ENCODE measurements around the gene FADS3.

FADS3 gene

DNA sequence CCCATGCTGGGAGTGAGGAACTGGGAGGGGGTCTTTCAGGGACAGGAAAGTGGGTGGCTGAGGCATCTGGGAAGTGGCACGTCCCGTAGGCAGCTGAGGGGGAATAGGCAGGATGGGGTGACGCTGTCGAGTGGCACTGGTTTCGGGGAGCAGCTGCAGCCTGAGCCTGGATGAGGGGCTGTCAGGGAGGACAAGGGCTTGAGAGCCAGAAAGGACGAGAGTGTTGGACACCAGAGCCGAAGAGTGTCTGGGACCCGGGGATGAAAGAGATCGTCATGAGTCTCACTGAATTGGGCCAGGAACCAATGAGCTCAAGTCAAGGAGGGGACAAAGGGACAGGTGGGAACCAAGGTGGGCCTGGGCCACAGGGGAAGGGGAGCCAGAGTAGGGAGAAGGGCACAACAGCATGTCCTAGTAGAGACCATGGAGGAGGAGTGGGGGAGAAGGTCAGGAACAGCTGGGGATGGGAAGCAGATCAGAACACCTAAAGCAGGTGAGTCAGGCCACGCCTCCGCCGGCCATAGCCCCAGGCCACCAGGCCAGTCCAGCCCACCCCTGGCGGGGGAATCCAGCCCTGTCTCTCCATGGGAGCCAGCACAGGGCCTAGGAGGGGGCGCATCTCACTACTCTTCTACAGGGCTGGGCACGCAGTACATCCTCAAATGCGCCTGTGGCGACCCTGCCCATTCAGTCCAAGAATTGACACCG, 21.8 kb upstream of the FADS3 start:
- DNase-seq, result no peak

DNA sequence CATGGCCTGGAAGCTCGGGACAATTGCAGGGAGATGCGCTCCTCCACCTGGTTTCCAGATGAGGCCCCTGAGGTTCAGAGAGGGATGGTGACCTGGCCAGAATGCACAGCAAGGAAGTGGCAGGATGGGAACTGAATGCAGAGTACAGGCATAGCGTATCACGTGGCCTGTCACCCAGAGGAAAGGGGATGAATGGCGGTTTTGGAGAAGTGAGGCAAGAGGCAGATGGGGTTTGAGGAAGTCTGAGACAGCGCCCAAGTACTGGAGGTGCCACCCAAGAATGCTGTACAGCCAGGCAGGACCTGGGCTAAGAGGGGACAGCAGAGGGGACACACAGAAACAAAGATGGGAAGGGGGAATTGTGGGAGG, 21.2 kb upstream of the FADS3 start:
- DNase-seq, result peak; percentile 83 to 87 (median 85)

DNA sequence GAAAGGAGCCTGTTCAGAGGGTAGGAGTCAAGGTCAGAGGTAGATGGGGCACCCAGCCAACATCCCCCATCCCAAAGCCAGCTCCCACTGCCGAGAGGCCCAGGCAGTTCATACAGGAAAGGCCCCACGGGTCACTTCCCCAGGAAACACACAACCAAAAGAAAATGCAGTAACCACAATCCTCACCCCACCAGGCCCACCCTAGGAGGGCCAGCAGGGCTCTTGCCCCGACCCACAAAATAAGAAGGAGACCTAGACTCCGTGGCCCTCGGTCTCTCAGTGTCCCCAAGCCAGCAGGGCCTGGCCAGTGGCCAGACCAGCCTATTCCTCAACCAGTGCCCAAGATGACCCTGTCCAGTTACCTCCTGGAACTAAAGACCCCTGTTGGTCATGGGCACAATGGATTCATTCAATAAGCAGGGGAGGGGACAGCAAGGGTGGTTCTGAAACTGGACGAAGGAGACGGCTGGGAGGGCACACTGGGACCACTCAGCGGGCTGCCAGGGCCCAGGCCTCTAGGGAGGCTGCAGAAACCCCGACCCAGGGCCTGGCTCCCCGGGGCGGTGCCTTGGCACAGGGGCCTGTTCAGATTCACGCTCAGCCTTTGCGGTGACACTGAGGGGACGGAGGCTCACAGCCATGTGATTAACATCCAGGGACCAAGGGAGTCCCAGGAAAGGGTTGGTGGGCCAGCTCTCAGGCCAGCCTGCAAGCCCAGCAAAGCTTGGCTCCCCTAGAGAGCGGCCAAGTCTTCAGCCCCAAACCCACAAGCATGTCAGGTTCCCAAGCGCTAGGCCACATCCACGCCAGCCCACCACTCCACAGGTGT, 20.6 kb upstream of the FADS3 start:
- DNase-seq, result no peak

DNA sequence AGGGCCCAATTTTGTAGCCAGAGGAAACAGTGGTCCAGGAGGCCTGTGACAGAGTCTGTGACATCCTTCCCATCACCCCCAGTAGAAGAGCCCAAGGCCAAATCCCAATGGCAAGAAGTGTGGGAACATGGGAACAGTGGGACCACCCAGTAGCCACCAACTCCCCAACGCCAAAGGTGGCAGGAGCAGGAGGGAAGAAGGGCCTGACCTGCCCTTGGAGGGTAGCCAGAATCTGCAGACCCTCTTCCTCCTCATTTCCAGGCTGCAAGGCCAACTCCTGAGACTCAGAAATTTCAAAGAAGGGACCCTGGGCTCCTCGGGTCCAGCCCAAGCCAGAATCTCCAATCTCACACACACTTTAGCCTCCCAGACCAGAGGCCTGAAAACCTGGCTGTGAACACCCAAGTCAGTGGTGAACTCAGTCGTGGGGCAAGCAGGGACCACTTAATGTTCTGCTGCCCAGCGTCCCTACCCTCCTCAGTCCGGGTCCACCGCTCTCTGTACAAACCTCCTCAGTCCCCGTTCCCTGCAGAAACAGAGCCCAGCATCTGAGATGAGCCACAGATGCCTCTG, 19.9 kb upstream of the FADS3 start:
- no peak for DNase-seq

DNA sequence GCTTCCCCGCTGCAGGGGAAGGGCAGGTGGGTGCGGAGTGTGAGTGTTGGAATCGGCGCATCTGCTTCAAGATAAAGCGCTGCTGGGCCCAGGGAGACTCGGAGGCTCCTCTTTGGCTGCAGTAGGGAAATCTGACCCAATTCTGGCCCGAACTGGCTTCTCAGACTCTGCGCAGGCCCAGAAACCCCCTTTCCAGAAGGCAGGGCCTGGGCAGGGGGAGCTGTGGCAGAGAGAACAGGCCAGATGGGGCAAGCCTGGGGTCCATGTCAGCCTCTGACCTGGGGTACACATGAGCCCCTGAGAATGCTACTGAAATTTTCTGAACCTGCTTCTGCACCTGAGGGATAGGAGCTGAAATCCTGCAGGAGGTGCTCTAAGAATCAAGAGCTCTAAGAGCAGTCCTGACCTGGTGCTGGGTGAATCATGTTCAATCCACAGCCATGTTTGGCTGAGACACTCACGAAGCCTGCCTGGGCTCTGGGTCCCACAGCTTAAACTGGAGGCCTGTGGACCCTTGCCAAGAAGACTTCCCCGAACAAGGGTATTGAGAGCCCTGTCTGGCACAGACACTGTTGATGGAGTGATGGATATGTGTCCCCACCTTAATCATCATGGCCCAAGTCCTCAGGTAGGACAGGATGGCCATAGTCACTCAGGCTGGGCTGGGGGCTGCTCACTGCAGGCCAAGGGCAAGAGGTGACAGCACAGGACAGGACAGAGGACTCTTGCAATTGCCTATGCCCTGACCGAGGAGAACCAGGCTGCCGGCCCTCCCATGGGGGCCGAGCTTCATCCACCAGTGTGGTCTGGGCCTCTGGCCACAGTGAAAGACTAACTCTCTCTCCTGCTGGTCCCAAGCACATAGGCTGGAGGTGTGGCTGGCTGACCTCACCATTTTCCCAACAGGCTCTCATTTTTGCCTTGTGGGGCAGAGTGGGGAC, 19.1 kb upstream of the FADS3 start:
- no peak for DNase-seq

DNA sequence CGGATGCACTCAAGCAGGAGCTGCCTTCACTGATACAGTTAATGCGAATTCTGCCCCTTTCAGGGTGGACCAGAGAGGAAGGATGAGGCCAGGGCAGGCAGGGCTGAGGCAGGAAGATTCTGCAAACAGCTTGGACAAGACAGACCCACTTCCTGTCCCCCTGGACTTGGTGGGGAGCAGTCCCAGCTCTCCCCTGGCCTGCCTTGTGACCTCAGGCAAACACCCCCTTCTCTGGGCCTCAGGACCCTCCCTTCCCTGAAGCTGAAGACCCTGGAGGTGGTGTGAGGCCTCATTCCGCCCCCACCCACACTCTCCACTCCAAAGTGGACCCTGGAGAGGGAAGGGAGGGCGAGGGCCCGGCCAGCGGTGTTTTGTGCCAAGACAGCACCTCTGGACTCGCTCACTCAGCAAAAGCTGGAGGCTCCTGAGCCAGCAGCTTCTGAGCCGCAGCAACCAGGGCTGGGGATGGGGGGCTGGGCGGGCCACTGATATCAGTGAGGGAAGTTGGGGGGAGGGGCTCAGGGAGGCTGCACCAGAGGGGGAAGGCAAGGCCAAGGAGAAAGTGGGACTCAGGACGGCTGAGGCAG, 17.5 kb upstream of the FADS3 start:
- DNase-seq, result no peak

DNA sequence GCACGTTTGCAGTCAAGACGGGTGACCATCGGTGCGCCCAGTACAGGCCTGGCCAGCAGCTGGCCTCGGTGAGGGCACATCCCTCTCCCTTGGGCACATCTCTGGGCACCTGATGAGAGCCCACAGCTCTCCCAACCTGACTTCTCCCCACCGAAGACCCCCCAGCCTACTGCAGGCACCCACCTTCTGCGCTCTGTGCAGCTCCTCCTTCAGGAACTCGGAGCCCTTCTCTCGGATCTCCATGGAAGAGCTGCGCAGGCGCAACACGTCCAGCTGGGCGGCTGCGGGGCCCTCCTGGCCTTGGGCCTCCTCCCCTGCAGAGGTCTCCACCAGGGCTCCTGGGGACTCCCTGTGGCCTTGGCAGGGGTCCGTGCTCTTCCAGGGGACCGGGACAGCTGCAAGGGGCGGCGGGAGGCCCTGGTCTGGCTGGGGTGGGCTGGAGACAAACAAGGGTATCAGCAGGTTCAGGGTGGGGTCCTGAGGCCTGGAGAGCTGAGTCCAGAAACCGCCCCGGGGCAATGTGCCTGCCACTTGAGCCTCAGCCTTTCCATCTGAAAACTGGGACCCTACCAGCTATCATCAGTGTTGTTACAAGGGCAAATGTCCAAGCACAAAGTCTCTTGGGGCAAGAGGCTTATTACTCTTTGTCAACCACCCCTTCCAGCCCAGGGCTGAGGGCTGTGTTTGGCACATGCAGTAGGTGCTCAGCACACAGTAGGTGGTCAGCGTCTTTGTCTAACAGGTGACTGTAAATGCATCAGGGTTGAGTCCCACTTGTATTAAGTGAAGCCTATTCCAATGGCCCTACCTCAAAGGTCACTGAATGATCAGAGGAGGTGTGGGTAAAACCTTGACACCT, 16.8 kb upstream of the FADS3 start:
- DNase-seq, result no peak

DNA sequence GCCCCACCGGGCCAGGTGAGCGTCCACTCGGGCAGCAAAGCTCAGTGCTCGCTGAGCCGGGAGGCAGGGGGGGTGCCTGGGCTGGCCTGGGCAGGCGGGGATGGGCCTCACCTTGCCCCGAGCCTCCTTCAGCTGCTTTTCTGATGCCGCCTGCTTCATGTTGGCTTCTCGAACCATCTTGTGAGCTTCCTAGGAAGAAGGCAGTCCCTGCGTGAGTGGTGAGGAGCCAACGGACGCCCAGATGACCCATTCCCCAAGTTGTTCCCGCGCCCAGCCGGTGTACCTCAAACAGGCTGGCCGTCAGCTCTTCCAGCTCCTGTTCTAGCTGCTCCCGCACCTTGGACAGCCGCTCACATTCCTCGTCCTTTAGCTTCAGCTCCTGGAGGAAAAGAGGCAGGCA, 15.9 kb upstream of the FADS3 start:
- DNase-seq, result no peak

DNA sequence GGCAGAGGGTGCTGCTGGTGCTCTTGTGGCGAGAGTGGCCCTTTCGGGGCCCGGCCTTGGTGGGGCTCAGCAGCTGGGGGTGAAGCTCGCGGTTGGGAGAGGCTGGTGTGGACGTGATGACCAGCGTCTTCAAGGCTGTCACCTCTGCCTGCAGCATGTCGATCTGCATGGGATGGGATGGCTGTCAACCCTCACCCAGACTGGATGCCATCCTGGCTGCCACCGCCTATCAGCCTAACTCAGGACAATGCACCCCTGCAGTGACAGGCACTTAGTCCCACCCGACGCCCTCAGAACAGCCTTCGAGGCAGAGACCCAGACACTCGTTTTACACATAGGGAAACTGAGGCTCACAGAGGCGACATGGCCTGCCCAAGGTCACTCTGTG, 15.2 kb upstream of the FADS3 start:
- no peak for DNase-seq

DNA sequence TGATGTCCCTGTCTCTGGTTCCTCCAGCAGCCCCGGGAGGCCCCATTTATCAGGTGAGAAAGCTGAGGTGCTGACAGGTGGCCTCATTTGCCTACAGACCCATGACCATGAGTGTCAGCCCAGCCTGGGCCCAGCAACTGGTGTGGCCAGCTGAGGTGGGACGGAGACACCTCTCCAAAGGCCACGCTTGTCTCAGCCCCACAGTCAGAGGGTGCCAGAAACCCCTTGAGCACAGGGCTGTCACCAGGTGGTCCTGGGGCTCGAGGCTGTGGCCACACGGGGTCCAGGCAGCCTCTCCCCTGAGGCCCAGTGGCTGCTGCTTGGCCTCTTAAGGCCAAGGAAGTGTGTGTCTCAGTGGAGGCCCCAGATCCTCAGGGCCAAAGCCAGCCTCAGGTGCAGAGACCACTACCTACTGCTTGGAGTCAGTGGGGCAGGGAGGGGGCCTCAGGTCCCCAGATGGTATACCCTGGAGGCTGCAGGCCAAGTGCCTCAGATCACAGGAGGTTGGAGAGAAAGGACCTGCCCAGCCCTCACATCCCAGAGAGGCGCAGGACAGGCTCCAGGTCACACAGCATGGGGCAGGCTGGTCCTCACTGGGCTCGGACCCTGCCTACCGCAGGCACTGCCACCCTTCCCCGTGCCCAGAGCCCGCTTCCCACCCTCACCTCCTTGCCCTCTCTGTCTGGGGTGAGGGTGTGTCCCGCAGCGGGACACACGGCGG, 14.6 kb upstream of the FADS3 start:
- DNase-seq, result no peak

DNA sequence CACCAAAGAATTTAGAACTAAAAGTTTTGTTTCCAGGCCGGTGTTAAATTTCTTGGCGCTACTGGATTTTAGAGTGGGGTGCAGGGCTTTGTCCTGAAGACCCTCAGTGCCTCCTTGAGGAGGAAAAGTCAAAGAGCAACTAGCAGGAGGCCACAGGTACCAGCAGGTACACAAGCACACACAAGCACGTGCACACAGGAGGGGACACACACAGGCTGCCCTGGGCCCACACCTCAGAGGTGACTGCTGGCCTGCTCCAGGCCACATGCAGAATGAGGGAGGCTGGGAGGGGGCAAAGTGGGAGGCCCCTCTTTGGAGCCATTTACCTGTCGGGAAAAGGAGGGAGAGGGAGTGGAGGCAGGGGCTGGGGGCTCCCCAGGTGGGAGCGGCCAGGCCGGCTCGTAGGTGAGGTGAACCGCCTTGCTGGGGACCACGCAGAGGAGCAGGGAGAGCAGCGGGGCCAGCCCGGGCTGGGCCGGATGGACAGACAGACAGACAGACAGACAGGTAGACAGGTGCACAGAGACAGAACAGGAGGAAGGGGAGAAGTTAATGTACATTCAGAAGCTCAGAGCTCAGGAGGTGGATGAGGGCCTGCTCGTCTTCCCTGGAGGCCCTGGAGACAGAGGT, 13.8 kb upstream of the FADS3 start:
- DNase-seq, result no peak

DNA sequence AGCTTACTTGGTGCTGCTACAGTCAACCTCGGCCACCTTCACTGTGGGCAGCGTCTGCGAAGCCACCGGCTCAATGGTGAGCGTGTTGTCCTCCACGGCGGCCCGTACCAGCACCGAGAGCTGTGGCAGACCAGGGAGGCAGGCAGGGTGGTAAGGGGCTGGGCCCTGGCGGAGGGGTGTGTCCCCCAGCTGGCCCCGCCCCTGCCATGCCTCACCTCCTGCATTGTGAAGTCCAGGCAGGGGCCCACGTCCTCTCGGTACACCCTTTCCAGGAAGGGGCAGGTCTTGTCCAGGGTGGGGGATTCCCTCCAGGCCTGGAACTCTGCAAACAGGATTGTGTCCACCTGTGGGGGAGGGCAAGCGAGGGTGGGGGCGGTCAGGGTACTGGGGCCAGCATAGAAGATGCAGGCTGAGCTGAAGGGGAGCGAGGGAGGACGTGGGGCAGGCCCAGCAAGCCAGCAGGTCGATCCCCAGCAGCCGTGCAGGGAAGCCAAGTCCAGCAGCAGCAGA, 13.2 kb upstream of the FADS3 start:
- peak in 1 of 3 donors; percentile 29 for DNase-seq

DNA sequence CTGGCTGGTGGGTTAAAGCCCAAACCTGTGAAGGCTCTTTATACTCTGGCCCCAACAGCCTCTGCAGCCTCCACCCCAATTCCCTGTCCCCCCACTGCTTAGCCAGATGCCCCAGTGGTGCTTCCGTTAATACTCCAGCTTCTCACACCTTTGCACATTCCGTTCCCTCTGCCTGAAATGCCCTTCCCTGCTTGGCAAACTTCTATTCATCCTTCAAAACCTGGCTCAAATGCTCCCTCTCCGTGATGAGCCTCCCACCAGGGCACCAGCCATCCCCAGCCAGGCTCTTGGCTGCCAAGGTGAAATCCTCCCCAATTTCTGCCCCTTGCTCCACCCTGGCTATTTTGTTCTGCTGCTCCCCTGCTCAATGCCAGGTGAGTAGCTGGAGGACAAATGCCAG, 12.5 kb upstream of the FADS3 start:
- no peak for DNase-seq

DNA sequence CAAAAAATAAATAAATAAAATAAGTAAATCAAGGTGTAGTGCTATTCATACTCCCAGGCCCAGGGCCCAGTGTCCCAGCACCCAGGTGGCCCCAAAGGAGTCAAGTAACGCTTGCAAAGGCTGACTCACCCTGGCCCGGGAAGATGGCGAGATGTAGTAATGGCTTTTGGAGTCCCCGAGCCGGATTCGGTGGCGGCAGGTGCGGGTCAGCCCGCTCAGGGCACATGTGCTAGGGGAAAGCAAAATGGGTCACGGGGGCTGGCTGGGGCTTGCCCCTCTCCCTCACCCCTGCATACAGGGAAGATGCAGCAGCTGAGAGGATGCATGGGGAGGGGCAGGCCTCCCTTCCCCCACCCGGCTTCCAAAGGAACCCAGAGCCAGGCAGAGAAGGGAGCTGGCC, 11.0 kb upstream of the FADS3 start:
- DNase-seq, result no peak

DNA sequence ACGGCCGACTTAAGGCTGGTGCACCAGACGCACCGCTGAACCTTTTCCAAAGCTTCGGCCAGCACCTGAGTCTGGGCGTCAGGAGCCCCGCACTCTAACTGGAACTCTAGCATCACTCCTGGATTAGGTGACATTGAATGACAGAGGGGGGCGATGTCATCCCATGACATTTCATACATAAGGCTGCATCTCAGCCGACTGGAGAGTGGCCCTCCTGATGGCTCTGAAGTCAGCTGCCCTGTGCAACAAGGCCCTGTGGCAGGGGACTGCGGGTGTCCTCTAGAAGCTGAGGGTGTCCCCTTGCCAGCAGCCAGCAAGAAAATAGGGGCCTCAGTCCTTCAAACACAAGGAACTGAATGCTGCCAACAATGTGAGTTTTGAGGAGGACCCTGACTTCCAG, 10.1 kb upstream of the FADS3 start:
- no peak for DNase-seq

DNA sequence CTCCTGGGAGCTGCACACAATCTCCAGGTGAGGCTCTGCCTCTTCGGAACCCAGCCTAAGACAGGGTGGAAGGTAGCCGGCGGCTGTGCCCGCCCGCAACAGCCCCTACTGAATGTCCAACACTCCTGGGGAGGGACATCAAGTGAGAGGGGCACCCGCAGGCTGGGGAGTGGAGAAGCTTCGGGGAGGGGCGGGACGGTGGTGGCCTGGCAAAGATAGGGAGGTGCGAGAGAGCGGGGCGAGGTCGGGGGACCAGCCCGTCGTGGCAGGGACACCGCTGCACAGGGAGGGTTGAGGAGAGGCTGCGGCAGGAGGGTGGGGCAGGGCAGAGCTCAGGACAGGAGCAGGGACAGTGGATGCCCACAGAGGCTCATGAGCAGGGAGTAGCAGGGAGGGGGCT, 8.9 kb upstream of the FADS3 start:
- DNase-seq, result no peak

DNA sequence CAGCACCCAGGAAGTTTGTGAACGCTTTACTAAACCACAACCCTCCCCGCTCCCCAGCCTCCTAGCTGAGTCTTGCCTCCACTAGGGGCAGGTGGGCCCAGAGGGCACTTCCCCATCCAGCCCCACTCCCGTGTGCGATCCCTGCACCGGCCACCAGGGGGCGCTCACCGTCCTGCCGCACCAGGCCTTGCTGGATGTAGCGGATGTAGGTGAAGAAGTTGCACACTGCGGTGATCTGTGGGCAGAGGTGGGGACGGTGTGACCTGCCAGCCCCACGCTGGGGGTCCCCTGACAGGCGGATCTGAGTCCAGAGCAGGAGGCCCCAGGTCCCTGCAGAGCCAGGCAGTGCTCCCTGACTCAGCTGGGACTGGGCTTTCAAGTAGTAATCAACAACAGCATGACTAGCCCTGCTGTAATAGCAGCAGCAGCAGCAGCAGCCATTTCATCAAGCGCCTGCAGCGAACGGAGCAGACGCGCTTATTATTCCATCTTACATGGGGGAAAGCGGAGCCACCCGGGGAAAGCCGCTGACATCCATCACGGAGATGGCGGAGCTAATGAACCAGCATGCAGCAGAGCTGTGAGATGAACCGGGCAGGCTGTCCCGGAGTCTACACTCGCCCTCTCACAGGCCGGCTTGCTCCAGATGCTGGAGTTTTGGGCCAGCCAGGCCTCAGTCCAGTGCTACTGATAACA, 7.9 kb upstream of the FADS3 start:
- DNase-seq, result peak; percentile 87 to 89 (median 89)

DNA sequence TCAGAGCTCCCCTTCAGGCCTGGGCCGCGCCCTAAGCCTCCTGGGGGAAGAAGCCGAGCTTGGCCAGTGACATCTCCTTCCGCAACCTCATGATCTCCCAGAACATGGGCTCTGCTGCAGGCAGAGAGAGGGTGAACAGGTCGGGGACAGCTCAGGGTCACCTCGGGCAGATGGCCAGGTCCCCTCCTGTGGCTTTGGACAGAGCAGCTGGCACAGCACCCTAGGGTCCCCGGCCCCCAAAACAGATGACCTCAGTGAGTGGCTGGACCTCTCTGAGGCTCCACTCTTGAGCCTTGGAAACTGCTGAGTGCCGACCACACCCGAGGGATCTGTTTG, 6.9 kb upstream of the FADS3 start:
- DNase-seq, result no peak

DNA sequence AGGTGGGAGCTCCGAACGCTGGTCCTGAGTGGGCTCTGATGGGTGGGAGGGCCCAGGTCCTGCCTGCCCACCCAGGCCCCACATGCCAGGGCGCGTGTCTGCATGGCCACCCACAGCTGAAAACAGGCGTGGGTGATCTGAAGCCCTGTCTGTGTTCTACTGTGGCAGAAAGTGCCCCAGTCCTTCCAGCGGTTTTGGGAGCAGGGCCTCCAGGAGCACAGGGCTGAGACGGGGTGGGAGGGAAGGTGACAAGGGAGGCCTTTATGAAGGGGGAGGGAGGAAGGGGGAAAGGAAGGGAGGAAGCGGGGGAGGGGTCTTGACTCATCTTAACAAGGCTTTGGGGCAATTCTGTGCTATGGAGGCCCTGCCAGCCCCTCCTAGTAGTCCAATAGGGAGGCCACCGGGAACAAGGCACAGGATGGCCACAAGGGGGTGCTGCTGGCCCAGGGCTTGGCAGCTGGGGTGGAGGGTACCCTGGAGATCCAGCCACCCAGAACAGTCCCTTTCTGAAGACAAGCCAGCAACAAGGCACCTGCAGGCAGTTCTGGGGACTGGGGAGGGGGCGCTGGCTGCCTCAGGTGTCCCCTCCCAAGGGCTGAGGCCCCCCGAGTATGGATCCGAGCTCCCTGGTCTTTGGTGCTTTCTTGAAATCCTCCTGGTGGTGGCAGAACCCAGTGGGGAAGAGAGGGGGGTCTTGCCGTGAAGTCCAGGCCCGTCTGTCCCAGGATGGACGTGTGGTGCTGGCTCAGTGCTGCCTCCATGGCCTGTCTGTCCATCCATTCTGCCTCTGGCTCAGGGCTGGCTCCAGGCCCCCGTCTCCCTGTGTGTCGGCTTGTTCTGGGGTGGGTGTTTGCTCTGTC, 6.3 kb upstream of the FADS3 start:
- DNase-seq, result peak; percentile 66 to 86 (median 73)
